GM12873 (cell line): ENCODE results near the gene CFAP43.

Experiments used
- CTCF ChIP-seq: IDR thresholded peaks from 2 replicates; pipeline ENCODE4 v1.5.1; 2012; ENCODE audit warnings: low read depth, mild to moderate bottlenecking, moderate library complexity, low read length, control low read depth; ENCODE audit not compliant: insufficient read depth; ENCODE audit errors: missing control alignments

CFAP43 gene

GRCh38 chr10:104143829-104144228 is 88.3 kb downstream of the CFAP43 start:
- no peak for TF ChIP-seq CTCF

GRCh38 chr10:104142081-104142480 is 90.1 kb downstream of the CFAP43 start:
- TF ChIP-seq CTCF = no peak

GRCh38 chr10:104139221-104139620 is 92.9 kb downstream of the CFAP43 start:
- peak; percentile 36 for TF ChIP-seq CTCF

GRCh38 chr10:104138131-104138530 is 94.0 kb downstream of the CFAP43 start:
- TF ChIP-seq CTCF = no peak

- no peak for TF ChIP-seq CTCF
These were observed 102.1 kb downstream of the CFAP43 start for GRCh38 chr10:104130041-104130440.

GRCh38 chr10:104128214-104128613 is 104.0 kb downstream of the CFAP43 start:
- no peak for TF ChIP-seq CTCF

- peak; percentile 45 for TF ChIP-seq CTCF
These were observed 104.8 kb downstream of the CFAP43 start for GRCh38 chr10:104127411-104127810.
